GM19238 (cell line): Measurements from ENCODE around the gene PTPRN2.

Source experiments
- DNase-seq: peaks from one replicate; pipeline ENCODE4 v3.0.0; 2011; ENCODE audit warnings: low spot score; ENCODE audit not compliant: insufficient read length

PTPRN2 gene

GRCh38 chr7:157827045-157827862 lies 760.4 kb downstream of the PTPRN2 start:
- no peak for DNase-seq

DNA sequence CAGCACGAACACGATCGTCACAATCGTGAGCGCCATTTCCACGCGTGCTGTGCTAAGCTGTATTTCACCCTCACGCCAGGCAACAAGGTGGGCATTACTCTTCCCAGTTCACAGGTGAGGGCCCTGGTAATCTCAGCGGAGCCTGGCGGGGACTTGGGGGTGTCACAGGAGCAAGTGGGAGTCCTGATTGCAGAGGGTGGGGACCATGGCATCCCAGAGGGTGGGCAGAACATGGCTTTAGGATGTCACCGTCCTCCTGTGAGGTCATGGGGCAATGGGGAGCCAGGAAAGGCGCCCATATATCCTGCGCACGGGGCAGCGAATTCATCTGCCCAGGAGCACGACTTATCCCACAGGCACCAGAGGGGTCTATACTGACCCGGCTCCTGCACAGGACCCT lies 761.1 kb downstream of the PTPRN2 start:
- no peak for DNase-seq

- no peak for DNase-seq
Measured at GRCh38 chr7:157825325-157825724, 762.3 kb downstream of the PTPRN2 start.

- no peak for DNase-seq
Measured at GRCh38 chr7:157824819-157825121, 762.9 kb downstream of the PTPRN2 start.

DNA sequence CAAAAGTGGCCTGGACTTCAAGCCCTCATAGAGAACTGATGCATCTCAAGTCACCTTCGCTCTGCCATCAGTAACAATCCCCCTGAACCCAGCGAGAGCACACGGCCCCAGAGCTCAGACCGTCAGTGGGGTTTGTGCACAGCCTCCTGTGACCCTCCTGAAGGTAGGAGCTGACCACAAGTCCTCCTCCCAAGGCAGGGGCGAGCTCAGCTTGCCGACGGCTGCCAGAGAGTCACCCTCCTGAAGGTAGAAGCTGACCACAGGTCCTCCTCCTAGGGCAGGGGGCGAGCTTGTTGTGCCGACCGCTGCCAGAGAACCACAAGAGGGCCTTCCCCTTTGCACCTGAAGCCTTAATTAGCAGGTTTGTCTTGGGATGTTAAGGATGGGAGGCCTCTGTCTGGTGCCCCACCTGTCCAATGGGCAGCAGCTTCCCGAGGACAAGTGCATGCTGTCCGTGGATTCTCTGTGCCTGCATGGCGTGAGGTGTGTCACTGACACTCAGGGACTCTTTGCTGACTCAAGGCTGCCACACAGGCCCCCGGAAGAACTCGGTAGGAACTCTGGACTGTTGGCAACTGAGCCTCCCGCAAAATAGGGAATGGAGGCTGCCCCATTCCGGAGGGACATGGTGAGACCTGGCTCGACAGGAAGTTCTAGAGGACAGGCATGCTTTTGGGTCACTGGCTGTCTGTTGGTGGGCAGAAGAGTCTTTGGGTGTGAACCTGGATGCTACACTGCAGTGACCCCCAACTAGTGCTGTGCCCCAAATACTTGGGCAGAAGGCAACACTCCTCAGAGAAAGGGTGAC lies 763.4 kb downstream of the PTPRN2 start:
- DNase-seq = no peak

DNA sequence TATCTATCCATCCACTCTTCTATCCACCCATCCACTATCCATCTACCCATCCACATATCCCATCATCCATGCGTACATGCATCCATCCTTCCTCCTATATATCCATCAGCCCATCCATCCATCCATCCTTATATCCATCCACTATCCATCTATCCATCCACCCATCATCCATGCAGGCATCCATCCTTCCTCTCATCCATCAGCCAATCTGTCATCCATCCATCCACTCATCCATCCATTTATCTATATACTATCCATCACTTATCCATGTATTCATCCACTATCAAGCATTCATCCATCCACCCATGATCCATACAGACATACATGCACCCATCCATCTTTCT lies 765.0 kb downstream of the PTPRN2 start:
- no peak for DNase-seq

GRCh38 chr7:157821959-157822687 lies 765.5 kb downstream of the PTPRN2 start:
- DNase-seq = no peak

- no peak for DNase-seq
Measured at GRCh38 chr7:157820796-157821195, 766.8 kb downstream of the PTPRN2 start.

DNA sequence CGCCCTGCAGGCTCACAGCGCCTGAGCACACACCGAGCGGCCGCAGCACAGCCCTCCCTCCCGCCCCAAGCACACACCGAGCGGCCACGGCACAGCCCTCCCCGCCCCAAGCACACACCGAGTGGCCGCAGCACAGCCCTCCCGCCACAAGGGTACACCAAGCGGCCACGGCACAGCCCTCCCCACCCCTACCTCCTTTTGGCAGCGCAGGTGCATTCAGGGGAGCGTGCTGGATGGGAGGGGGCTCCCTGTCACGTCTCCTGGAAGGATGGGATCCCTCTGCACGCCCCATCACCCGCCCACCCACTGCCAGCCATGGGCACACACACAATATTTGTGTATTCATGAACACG lies 768.2 kb downstream of the PTPRN2 start:
- no peak for DNase-seq

DNA sequence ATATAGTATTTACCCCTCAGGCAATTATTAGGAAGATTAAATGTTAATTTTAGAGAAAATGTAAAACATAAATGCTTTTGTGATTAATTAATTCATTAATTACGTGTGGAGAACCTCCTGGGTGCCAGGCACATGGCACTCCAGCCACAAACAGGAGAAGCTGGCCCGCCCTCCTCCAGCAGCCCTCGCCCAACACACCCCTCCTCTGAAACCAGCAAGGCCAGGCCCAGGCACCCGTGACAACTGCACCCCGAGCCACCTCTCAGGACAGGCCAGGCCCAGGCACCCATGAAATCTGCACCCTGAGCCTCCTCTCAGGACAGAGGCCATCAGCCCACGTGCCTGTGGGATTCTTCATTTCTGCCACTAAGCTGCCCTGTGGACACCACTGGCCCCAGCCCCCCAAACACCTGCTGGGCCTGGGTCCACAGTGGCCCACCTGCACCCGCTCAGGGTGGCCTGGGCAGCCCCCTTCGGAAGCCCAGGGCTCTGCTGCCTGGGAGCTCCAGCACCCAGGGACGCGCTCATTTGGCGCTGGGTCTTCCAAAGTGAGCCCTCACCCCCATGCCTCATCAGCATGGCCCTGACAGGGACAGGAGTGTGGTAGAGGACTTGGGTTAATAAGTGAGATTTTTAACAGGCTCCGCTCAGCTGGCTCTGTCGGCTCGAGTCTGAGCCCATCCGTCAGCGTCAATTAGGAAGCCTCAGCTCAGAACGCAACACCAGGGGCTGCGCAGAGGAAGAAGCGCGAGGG lies 768.7 kb downstream of the PTPRN2 start:
- no peak for DNase-seq

DNA sequence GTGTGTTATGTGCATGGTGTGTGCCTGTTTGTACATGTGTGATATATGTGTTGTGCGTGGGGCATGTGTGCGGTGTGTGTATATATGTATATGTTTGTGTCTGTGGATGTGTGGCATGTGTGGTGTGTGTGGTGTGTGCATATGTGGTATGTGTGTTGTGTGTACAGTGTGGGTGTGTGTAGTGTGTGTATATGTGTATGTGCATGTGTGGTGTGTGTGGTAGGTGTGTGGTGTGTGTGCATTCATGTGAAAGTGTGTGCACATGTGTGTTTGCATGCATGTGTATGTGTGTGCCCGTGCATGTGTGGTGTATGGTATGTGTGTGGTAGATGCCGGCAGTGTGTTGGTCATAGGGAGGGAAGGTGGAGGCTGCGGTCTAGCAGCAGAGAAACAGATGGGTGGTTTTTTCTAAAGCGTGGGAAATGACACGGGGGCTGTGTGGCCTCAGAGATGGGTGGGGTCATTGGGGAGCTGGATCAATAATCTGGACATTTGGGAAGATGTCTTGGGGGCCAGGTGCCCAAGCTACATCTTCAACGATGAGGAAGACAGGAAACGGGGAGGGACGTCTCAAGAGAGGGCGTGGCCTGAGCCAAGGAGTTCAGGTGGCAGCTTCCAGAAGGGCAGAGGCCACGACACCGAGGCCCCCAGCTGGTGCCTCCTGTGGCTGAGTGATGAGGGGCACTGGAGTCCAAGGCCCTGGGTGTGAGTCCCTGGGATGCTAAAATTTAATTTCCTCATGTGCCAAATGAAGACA lies 769.5 kb downstream of the PTPRN2 start:
- no peak for DNase-seq

- no peak for DNase-seq
Measured at GRCh38 chr7:157817433-157817832, 770.2 kb downstream of the PTPRN2 start.

DNA sequence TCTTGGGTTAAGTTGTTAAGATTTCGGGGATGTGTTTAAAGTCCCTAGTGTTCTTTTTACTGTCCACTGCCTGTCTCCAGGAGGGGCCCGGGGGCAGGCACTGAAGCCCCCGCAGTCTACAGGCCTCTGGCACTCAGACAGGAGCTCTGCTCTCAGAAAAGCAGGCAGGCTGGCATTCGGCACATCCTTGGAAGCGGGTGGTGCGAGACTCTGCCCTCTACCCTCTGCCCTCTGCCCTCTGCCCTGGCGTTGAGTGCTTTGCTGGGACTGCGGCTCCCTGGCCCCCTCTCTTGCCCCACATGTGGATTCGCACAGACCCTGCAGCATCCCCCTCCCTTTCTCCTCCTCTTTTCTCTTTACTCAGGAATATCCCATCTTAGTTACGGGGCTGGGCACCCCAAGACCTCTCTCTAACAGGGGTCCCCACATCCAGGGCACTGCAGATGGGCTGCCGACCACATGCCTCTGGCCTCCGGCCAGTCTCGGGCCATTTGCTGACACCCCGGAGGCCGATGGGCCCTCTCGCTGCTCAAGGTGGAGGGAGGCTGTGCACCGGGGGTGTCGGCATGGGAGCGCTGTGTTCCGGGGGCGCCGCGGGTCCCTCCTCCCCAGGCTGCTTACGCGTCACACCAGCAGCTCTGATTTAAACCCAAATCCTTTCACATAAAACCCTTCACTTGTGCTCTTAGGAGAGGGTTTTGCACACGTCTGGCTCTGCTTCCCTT lies 770.9 kb downstream of the PTPRN2 start:
- no peak for DNase-seq

- DNase-seq = no peak
Measured at GRCh38 chr7:157816086-157816485, 771.5 kb downstream of the PTPRN2 start.

DNA sequence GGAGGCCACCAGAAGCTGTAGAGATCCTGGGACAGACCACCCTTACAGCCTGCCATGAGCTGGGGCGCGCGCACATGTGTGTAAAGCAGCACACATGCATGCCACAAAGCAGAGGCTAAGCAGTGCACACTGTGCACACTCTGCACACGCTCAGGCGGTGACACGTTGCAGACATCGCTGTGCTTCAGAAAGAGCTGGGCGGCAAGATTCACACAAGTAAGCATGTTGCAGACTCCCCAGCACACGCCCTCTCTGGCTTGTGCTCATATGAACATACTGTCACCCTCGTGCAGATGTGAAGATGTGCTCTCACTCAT lies 772.0 kb downstream of the PTPRN2 start:
- no peak for DNase-seq

GRCh38 chr7:157814931-157815705 lies 772.5 kb downstream of the PTPRN2 start:
- no peak for DNase-seq

- DNase-seq = no peak
Measured at GRCh38 chr7:157813741-157814661, 773.6 kb downstream of the PTPRN2 start.

DNA sequence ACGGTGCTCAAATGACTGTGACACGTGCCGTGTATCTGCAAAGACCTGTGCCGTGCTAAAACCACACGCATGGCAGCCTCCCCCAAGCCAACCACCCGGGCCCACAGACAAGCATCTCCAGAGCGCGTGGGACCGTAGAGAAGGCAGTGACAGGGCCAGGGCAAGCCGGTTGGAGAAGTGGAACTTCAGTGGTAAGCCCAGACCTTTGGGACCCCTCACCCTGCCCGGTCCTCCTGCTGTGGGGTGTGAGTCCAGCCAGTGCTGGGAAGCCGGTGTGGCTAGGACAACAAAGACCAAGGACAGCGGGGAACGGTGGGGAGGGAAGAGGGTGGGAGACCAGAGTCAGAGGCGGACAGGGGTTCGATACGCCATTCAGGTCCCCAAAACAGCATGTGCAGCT lies 774.6 kb downstream of the PTPRN2 start:
- no peak for DNase-seq

DNA sequence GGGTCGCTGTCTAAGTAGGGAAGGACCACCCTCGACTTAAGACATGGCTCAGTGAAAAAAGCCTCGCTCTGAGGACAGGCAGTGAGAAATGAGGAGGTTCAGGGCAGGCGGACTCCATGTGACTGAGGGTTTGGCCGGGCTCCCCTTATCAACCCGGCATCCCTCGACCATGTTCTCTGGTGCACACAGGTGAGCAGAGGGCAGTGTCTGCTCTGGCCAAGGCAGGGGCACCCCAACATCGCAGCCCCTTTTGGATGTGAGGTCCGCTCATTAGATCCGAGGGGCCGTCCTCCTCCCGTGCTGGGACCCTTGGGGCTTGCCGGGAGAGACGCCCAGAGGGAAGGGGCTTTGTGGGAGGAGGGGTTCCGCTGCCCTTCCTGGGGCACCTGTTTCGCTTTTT lies 775.7 kb downstream of the PTPRN2 start:
- no peak for DNase-seq
